Thymus (tissue), 11 donors: Measurements from ENCODE around the gene BPIFB6. TPM values are rescaled to one million over a fixed set of nuclear protein-coding genes. Genes with fewer than 3 reads are reported as not detected.
"Not testable (repeated sequence)": the region's sequence is repeated elsewhere in the genome, so short reads cannot be mapped to it uniquely, and the experiment has no call there.

ENCODE experiments used
- DNase-seq, 9 donors: peaks; one replicate each; pipeline ENCODE4 v3.0.0-alpha.2; 2013; ENCODE audit warnings: low spot score in 9 of 9, low read depth in 6 of 9, missing footprints in 1 of 9
- H3K27ac ChIP-seq, 2 donors: one replicate each; pipeline ENCODE4 v1.5.1; 2013; ENCODE audit warnings: control low read depth in 1 of 2, low read depth in 1 of 2, low read length in 1 of 2, mild to moderate bottlenecking in 1 of 2, moderate library complexity in 1 of 2
- H3K27me3 ChIP-seq, 2 donors: one replicate each; pipeline ENCODE4 v1.5.1; 2013; ENCODE audit warnings: low read length in 1 of 2; ENCODE audit not compliant: control insufficient read depth in 2 of 2, insufficient read depth in 1 of 2
- H3K36me3 ChIP-seq, 2 donors: one replicate each; pipeline ENCODE4 v1.5.1; 2013; ENCODE audit warnings: low read length in 1 of 2, mild to moderate bottlenecking in 1 of 2, moderate library complexity in 1 of 2; ENCODE audit not compliant: control insufficient read depth in 2 of 2, insufficient read depth in 2 of 2
- H3K4me1 ChIP-seq, 2 donors: one replicate each; pipeline ENCODE4 v1.5.1; 2013; ENCODE audit warnings: low read length in 2 of 2; ENCODE audit not compliant: control insufficient read depth in 2 of 2, insufficient read depth in 2 of 2
- H3K4me3 ChIP-seq, 2 donors: one replicate each; pipeline ENCODE4 v1.5.1; 2013; ENCODE audit warnings: low read length in 2 of 2, control low read depth in 1 of 2, mild to moderate bottlenecking in 1 of 2
- H3K9me3 ChIP-seq, 2 donors: one replicate each; pipeline ENCODE4 v1.5.1; 2013; ENCODE audit warnings: low read length in 1 of 2, mild to moderate bottlenecking in 1 of 2; ENCODE audit not compliant: control insufficient read depth in 2 of 2, insufficient read depth in 1 of 2
- WGBS: extraction: QIAGEN DNeasy Blood & Tissue Kit; methylation state at CpG from one replicate; pipeline ENCODE4 v1.1.7; 2013; 5-methylcytosine and 5-hydroxymethylcytosine counted together
- polyA plus RNA-seq: library from polyadenylated mRNA; stranded (reverse); fragments of 200-250 nt; gene quantifications from one replicate; pipeline ENCODE4 v1.2.3, GENCODE V29; 2013
- total RNA-seq: library from RNA; stranded (reverse); fragments of 120-200 nt; gene quantifications from one replicate; pipeline ENCODE4 v1.2.4, GENCODE V29; 2013
- donor health status: healthy.

Gene BPIFB6
- total and polyA plus RNA-seq, 2 donors = 0.05 TPM; not detected in 1

DNA sequence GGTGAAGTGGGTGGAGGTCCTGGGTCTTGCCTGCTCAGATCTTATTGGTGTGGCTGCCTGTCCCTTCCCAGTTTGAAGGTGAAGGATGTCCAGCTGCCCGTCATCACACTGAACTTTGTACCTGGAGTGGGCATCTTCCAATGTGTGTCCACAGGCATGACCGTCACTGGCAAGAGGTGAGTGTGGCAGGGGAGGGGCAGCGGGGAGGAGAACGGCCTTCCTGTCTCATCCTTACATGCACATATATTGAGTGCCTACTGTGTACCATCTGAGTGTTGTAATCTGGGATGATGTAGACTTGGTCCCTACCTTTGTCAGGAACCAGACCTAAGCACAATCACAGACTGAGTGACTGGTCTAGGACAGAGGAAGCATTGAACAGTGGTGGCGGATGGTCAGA lies 2.7 kb downstream of the BPIFB6 start:
- no peak for DNase-seq
- 90% methylated on average over 5 of the region's 5 CpGs for WGBS
- H3K36me3 ChIP-seq = no peaks in the 10 kb centered on the region

GRCh38 chr20:33034901-33035492 lies 3.5 kb downstream of the BPIFB6 start:
- Histone ChIP-seq H3K4me3 (no peak overlapping the region), H3K9me3 (peaks cover 0 to 8% of the 10 kb centered on the region in 2 donors), H3K4me1 (no peaks in the 10 kb centered on the region), H3K27me3 (no peaks in the 10 kb centered on the region), H3K36me3 (no peaks in the 10 kb centered on the region), H3K27ac (no peak overlapping the region)
- no peak for DNase-seq
- 90% methylated on average over 6 of the region's 6 CpGs for WGBS

More for the DNA sequence above, 2.7 kb downstream of the BPIFB6 start:
- Histone ChIP-seq H3K4me3 (no peak overlapping the region), H3K27me3 (no peaks in the 10 kb centered on the region), H3K27ac (no peak overlapping the region), H3K9me3 (peaks cover 0 to 8% of the 10 kb centered on the region in 2 donors), H3K4me1 (no peaks in the 10 kb centered on the region)

DNA sequence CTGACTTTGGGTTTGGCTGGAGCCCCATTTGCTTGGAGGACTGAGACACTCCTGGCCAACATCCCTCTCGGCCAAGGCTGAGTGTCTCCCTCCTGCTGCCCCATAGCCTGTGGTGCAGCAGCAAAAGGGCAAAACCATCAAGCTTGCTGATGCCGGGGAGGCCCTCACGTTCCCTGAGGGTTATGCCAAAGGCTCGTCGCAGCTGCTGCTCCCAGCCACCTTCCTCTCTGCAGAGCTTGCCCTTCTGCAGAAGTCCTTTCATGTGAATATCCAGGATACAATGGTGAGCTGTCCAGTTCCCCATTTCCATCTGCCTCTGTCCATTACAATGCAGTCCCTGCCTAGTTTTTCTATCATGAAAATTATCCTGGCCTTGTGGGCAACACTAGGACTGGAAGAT lies 6.0 kb downstream of the BPIFB6 start:
- Histone ChIP-seq H3K27me3 (no peaks in the 10 kb centered on the region), H3K9me3 (peaks cover 0 to 8% of the 10 kb centered on the region in 2 donors), H3K4me3 (no peak overlapping the region), H3K36me3 (no peaks in the 10 kb centered on the region), H3K4me1 (no peaks in the 10 kb centered on the region), H3K27ac (no peak overlapping the region)
- 74% methylated on average over 5 of the region's 5 CpGs for WGBS
- DNase-seq = no peak

DNA sequence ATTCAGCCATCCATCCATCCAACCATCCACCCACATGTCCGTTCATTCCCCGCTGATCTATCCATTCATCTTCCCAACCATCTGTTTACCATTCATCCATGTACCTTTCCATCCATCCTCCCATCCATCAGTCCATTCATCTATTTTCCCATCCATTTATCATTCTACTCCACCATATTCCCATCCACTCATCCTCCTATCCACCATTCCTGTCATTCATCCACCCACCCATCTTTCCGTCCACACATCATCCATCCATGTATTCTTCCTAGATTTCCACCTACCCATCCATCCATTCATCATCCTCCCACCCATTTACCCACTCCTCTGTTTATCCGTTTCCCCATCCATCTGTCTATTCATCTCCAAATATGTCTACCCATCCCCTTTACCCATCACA lies 6.8 kb downstream of the BPIFB6 start:
- H3K4me3 ChIP-seq = no peak overlapping the region
- H3K36me3 ChIP-seq = no peaks in the 10 kb centered on the region
- H3K27ac ChIP-seq = no peak overlapping the region
- H3K4me1 ChIP-seq = no peaks in the 10 kb centered on the region
- no peak for DNase-seq
- WGBS = 96% methylated on average over 4 of the region's 4 CpGs
- H3K9me3 ChIP-seq = peaks cover 0 to 7% of the 10 kb centered on the region in 2 donors
- no peaks in the 10 kb centered on the region for H3K27me3 ChIP-seq

GRCh38 chr20:33042430-33042829 lies 11.0 kb downstream of the BPIFB6 start:
- no peaks in the 10 kb centered on the region for H3K36me3 ChIP-seq
- no peaks in the 10 kb centered on the region for H3K4me1 ChIP-seq
- H3K4me3 ChIP-seq = no peak overlapping the region
- no peaks in the 10 kb centered on the region for H3K27me3 ChIP-seq
- H3K9me3 ChIP-seq = peaks cover 0 to 20% of the 10 kb centered on the region in 2 donors
- 97% methylated on average over 3 of the region's 3 CpGs for WGBS
- H3K27ac ChIP-seq = no peak overlapping the region
- DNase-seq = no peak

DNA sequence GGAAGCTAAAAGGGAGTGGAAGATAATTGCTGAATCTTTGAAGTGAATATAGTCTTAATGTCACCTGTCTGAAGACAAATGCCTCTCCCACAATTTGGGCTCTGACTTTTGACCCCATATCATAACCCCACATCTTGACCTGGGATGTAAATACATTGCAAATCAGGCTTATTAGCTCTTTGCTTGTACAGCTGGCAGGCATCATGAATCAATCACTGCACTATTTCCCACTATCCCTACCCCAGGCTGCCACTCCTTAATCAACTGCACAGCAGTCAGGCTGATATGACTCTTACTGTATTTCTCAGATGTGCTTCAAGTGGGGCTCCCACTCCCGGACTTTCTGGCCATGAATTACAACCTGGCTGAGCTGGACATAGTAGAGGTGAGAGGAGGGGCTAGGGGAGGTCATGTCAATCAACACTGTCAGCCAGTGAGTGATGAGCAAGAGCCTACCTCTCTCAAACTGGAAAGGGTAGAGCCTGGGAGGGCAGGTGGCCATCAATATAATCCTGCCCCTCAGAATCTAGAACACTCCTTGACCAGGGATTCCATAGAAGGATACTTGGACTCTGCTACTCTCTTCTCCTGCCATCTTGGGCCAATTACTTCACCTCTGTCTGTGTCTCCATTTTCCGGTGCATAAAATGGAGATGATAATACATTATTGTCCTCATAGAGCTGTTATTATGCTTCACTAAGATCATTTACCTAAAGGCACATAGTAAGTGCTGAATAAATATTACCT lies 11.7 kb downstream of the BPIFB6 start:
- no peak overlapping the region for H3K4me3 ChIP-seq
- DNase-seq = no peak
- no peak overlapping the region for H3K27ac ChIP-seq
- over 99% methylated on average over 2 of the region's 2 CpGs for WGBS
- H3K27me3 ChIP-seq = no peaks in the 10 kb centered on the region
- H3K36me3 ChIP-seq = no peaks in the 10 kb centered on the region
- no peaks in the 10 kb centered on the region for H3K4me1 ChIP-seq
- peaks cover 0 to 20% of the 10 kb centered on the region in 2 donors for H3K9me3 ChIP-seq

DNA sequence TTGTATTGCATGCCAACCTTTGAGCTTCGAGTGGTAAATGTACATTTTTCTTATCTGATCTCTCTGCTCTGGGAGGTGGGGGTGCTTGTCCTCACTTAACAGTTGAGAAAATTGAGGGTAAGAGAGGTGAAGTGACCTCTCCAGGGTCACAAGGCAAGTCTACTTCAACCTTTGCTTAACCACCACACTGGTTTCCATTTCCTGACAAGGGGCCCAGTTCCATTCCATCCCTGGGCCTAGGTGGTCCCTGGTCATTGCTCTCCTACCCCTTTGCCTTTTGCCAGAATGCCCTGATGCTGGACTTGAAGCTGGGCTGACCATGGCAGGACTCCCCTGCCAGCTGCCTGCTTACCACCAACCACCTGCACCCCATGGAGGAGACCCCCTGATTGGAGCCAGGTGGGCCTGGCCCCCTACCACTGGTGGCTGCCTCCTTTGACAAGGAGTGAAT lies 12.3 kb downstream of the BPIFB6 start:
- H3K27ac ChIP-seq = no peak overlapping the region
- H3K36me3 ChIP-seq = no peaks in the 10 kb centered on the region
- H3K4me3 ChIP-seq = no peak overlapping the region
- no peak for DNase-seq
- no peaks in the 10 kb centered on the region for H3K27me3 ChIP-seq
- H3K9me3 ChIP-seq = peaks cover 0 to 20% of the 10 kb centered on the region in 2 donors
- H3K4me1 ChIP-seq = no peaks in the 10 kb centered on the region
- WGBS = 93% methylated on average over 1 of the region's 1 CpG

DNA sequence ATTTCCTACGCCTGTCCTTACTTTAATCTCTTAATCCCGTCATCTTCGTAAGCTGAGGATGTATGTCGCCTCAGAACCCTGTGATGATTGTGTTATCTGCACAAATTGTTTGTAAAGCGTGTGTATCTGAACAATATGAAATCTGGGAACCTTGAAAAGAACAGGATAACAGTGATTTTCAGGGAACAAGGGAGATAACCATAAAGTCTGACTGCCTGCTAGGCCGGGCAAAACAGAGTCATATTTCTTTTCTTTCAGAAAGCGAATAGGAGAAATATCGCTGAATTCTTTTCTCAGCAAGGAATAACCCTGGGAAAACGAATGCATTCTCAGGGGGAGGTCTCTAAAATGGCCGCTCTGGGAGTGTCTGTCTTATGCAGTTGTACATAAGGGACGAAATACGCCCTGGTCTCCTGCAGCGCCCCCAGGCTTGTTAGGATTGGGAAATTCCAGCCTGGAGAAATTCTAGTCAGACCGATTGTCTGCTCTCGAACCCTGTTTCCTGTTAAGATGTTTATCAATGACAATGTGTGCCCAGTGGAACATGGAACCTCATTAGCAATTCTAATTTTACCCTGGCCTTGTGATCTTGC lies 13.8 kb downstream of the BPIFB6 start:
- not testable (repeated sequence) for H3K36me3 ChIP-seq, H3K27ac ChIP-seq, DNase-seq, H3K4me1 ChIP-seq, H3K4me3 ChIP-seq, H3K27me3 ChIP-seq
- 94% methylated on average over 15 of the region's 15 CpGs for WGBS
- H3K9me3 ChIP-seq = peaks cover 0 to 20% of the 10 kb centered on the region in 2 donors

- WGBS = 89% methylated on average over 3 of the region's 3 CpGs
- H3K27ac ChIP-seq = no peak overlapping the region
- H3K4me3 ChIP-seq = no peak overlapping the region
- no peaks in the 10 kb centered on the region for H3K4me1 ChIP-seq
- H3K27me3 ChIP-seq = no peaks in the 10 kb centered on the region
- no peaks in the 10 kb centered on the region for H3K36me3 ChIP-seq
- peaks cover 0 to 20% of the 10 kb centered on the region in 2 donors for H3K9me3 ChIP-seq
- no peak for DNase-seq
These were observed 15.0 kb downstream of the BPIFB6 start for GRCh38 chr20:33046412-33046811.
